NCI-H146 treated with DMSO at 0.1 percent for 48 hours (cell line): ENCODE measurements around the gene ZNF407.
A peak's percentile ranks its signal among the peaks of the same experiment; 100 is the strongest.

Source experiments
- DNase-seq: peaks from one replicate; lab custom pipeline; 2025; ENCODE audit not compliant: unreplicated experiment; lab: John Stamatoyannopoulos, UW

ZNF407 gene

DNA sequence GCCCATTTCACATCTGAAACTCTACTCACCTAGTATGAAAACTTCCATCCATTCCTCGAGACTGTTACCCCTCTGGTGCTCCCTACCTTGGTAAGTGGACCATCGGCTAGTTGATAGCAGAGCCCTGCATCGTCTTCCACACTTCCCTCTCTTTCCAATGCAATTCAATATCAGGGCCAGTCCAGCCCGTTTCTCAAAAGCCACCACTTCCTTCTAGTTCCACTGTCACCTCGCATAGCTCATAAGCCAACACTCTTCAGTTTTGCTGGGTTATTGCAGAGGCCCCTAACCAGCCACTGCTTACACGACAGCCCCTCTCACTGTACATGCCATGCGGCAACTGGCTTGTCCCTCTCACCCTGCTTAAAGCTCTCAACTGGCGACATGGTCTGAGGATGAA lies 10.2 kb upstream of the ZNF407 start:
- DNase-seq, result no peak

DNA sequence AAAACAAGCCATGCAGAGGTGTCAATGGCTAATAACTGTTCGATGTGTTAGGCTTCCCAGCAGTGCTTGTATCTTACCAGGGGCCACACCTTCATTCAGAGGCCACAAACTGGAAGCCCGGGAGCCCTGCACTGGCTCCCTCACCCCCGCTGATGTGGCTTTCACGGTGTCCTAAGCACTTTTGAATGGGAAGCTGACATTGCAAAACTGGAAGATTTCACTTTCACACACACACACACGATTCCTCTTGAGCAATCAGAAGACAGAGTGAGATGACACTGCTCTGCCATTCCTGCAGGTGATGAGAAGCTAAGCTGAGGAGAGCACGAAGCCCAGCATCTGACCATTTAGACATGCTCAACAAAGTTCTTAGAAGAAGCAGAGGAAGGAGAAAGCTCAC lies 8.6 kb upstream of the ZNF407 start:
- no peak for DNase-seq

DNA sequence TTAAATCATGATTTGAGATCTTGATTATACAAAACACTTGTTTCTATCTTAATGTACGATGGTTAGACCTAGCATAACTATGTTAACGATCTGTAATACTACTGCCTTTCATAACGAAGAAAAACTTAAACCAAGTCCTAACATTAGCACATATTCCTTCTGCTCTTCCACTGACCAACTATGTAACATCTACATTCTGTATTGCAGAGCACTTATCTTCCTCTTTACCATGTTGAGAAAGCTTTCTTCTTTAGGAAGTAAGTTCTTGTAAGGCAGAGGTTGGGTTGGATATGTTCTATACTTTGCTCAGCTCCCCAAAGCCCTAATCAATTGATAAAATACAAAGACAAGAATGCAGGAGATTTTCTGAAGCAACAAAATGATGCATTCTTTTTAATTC lies 7.9 kb upstream of the ZNF407 start:
- DNase-seq, result no peak

DNA sequence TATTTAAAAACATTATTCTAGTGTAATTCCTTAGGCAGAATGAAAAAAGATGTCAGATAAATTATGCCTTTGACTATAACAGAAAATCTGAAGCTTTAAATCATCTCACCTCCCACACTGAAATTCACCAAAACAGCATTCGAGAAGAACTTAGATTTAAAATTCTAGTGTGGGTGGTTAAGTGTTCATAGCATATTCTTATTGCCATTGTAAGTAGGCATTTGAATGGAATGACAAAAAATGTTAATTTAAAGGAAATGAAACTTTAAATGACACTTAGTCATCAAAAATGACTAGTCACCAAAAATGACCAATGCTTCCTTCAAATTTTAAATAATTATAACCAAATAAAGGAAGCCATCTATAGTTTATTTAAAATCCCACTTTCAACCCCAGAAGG lies 7.0 kb upstream of the ZNF407 start:
- no peak for DNase-seq

DNA sequence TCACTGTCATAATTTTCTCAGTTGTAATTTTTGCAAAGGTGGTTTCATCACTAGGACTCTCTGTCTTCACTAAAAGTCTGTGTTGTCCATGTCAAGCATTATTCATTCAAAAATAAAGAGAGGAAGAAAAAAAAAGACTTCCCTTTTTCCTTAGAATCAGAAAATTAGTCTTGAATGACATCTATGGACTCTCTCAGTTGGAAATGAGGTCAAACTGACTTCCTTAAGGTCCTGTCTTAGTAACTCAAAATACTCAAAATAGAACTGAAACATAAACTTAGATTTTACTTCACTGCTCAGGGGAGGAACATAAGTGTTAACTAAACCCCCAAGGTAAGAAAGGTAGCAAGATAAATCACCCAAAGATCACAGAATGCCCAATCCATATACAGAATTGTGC lies 2.2 kb upstream of the ZNF407 start:
- no peak for DNase-seq

DNA sequence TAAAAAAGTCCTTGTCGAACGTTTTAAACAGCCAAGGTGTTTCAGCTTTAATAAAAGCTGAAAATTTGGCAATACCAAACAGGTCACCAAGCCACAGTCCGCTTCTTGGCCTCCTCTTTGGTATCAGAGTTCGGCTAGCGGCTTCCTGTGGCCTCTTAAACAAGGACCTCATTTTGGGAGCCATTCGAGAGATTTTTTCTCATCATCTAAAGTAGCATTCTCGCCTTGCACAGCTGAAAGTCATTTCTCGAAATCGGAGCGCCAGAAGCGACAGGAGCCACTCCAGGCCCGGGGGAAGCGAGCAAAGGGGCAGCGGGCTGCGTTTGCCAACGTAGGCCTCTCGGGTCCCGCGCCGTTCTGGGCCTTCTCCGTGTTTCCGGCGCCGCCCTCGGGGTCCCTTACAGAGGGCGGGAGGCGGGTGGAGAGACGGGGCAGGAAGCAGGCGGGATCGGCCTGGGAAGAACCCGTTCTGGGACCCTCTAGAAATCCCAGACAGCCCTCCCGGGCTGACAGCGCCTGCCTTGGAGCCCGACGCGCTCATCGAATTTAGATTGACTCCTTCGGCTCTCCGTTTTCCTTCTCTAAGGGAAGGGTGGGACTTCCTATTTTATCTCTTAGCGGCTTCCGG lies 522 bp upstream of the ZNF407 start:
- peak; percentile 95 for DNase-seq

DNA sequence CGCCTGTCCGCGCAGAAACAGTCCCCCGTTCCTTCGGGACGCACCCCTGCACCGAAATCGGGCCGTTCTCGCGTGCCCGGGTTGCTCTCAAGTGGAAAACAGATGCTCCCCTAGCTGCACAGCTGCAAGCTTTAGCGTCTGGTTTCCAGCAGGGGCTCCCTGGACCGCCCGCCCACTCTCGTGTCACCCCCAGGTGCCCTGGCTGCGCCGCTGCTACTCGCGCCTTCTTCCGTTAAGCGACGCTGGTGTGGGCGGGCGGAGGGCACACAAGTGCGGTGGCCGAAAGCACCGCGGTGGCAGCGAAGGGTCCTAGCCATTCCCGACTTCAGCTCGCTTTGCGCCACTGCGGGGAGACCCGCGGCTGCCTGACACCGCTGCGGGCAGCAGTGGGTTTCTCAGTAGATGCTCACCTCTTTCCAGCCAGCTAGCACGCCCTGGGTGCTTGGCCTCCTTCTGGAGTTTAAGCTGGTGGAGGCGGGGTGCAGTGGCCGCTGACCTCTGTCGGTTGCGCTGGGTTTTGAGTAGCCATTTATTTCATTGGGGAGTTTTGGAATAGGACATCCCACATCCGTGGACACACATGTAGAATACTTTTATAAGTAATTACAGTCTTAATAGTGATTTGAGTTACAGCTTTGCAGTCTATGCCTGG lies 806 bp downstream of the ZNF407 start:
- peak; percentile 58 for DNase-seq

DNA sequence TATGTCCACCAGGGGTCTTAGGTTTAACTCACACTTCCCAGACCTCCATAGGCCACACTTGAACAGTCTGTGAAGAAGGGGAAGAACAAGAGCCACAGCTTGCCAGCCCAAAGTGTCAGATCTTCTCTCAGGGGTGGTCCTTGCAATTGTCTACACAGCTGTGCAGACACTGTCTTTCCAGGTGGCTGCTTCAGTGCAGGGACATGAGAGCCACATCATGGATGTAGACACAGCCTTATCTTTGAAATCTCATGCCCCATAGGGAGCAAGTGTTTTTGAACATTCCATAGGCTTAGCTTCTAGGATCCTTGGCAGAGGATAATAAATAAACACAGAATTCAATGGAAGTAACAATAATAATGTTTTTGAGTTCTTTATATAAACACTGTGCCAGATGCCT lies 6.7 kb downstream of the ZNF407 start:
- DNase-seq, result no peak

DNA sequence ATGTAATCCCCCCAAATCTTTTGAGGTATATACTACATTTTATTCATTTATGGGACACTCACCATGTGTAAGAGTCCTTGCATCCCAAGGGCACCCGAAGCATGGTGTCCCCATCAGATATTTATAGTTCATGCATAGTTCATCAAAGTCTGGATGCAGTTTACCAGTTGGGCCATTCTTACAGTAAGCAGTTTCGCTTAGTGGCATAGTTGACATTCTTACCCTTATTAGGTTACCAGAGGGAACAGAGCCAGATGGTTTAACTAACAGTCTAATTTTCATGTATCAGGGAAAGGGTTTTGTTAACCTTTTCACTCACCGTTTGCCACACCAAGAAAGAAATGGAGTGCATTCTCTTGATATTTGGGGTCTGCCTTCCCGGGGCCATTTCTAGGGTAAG lies 7.1 kb downstream of the ZNF407 start:
- DNase-seq, result no peak

DNA sequence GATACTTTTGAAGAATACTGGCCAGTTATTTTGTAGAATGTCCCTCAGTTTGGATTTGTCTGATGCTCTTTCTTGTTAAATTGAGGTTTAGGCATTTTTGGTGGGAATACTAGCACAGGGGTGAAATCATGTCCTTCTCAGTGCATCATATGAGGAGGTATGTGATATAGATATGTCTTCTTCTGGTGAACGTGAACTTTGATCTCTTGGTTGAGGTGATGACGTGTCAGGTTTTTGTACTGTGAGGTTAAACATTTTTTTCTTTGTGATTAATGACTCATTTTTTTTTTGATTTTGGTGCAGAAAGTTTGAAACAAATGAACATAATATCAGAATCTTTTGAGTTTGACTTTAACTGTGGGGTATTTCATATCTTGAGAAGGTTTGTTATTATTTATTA lies 11.0 kb downstream of the ZNF407 start:
- no peak for DNase-seq

DNA sequence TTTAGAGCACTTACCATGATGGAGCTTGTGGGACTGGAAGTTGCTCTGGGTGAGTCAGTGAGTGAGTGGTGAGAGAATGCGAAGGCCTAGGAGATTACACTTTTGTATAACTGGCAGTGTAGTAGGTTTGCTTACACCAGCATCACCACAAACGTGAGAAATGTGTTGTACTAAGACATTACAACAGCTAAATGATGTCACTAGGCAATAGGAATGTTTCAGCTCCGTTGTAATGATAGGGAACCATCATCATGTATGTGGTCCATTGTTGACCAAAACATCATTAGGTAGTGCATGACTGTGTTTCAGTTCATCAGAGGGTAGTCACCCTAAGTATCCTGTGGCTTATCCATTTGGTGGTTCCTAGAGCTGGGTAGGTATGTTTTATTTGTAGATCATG lies 11.9 kb downstream of the ZNF407 start:
- DNase-seq, result no peak

DNA sequence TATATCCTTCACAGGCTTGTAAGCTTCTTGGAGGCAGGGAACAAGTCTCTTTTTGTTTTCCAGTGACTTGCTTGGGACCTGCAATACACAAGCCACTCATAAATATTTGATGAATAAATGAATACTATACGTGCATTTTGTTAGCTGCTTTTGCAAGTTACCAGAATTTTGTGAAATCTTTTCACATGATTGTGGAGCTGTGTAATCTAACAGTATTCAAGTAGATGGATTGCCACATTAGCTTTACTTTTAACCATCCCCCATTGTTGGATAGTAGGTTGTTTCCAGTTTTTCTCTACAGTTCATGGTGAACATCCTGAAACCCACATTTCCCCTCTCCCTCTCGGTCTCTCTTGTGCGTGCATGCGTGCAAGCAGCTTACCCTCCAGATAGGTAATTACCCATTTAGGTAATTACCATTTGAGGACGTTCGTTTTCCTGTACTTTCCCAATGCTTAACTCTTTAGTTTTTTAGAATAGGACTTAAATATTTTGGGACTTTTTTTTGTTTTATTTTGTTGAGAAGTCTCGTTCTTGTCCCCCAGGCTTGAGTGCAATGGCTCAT lies 12.5 kb downstream of the ZNF407 start:
- no peak for DNase-seq

DNA sequence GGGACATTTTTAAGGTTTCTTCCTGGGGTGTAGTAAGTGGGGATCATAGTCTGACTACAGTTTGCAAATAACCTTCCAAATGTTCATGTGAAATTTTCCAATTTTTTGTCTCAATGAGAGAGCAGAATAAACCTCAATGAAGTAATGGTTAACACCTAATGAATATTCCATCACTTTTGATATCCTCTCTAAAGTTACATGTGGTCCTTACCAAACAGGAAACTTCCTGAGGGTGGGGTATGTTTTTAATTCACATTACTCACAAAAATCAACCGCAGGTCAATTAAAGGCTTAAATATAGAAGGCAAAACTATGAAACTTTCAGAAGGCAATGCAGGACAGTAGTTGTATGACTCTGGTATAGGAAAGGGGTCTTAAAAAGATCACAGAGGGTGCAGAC lies 13.2 kb downstream of the ZNF407 start:
- no peak for DNase-seq

DNA sequence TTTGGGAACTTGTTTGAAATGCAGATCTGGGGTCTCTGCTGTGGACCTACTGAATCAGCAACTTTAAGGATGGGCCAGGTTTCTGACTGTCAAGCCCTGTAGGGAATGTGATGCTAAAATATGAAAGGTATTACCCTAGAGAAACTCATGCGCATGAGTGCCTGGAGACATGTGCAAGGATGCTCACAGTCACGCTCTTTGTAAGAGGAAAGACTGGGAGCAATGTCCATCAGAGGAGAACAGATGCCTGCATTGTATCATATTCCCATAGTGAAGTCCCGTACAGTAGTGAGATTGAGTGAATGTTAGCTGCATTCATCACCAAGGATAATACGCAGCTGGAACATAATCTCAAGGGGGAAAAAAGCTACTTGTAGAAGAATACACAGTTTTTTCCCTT lies 14.1 kb downstream of the ZNF407 start:
- no peak for DNase-seq

DNA sequence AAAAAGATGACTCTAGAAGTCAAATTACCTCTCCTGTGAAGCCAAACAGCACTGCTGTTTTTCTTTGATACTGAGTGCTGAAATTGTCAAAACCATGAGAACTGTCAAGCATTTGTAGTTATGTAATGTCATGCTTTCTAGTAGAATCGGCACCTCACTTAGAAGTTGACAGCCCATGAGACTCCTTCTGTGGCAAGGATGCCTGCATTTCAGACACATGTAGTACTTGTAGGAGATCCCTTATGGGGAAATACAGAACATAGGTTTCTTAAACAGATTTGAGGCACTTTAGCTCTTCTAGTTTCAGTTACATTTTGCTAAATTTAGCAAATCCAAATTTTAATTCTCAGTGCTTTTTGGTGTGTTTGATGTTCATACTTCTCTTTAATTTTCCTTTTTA lies 15.7 kb downstream of the ZNF407 start:
- no peak for DNase-seq

DNA sequence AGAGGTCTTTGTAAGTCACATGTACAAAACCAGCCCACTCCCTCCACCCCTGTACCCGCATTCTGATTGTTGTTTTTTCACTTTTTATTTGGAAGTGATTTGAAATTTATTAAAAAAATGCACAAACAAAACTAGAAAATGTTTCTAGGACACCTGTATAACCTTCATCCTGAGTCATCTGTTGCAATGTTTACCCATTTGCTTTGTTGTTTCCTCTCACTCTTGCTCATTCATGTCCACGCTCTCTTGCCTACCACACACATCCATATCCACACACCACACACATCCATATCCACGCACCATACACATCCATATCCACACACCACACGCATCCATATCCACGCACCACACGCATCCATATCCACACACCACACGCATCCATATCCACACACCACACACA lies 18.8 kb downstream of the ZNF407 start:
- DNase-seq, result no peak

DNA sequence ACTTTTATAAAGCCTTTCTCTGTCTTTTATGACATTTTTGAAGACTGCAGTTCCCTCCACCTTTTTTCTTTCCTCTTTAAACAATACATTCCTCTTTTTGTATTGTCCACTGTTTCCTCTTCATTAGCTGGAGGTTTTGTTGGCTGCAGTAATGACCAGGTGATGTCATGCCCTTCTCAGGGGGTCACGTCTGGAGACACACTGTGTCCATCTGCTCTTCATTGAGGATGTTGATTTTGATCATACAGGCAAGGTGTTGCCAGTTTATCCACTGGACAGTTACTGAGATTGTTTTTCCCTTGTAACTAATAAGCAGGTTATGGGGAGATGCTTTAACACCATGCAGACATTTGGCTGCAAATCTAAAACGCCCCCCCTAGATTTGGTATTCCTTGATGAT lies 19.8 kb downstream of the ZNF407 start:
- no peak for DNase-seq

DNA sequence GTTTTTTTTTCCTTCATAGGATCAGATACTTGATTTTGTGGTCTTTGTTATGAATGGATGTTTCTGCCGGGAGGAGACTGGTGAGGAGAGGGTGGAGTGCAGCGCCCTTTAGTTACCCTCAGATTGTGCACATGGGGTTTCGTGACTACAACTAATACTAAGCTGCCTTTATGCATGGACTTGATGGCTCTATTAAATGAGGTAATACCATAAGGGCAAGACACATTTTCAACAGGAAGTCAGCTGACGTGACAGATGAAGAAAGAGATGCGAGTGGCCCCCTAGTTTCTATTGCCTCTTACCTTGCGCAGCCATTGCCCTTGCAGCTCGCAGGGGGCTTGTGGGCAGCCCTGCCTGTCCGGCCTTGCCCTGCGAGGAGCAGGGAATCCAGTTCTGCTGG lies 24.4 kb downstream of the ZNF407 start:
- no peak for DNase-seq

DNA sequence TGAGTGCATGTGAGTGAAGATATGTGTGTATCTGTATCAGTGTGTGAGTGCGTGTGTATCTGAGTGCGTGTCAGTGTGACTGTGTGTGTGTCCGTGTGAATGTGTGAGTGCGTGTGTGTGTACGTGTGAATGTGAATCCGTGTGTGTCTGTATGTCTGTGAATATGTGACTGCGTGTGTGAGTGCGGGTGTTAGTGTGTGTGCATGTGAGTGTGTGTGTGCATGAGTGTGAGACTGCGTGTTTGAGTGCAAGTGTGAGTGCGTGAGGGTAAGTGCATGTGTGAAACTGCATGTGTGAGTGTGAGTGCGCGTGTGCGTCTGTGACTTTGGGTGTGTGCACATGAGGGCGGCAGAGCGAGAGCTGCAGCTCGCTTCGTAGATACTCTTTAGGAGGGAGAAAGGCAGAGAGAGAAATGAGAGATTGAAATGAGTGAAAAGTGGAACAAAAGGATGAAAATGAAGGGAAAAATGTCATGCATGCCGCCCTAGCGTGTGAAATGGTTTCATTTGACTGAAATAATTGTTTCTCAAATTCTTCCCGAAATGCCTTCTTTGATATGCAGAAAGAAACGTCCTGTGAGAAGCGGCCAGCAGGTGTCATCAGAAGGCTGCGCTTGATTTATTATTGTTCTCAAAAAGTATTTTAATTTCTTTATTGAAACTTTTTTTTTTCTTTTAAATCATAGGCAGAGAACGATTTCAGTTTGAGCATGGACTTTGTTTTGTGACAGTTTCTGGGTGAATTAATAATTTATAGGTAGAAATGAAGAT lies 25.6 kb downstream of the ZNF407 start:
- DNase-seq, result no peak

DNA sequence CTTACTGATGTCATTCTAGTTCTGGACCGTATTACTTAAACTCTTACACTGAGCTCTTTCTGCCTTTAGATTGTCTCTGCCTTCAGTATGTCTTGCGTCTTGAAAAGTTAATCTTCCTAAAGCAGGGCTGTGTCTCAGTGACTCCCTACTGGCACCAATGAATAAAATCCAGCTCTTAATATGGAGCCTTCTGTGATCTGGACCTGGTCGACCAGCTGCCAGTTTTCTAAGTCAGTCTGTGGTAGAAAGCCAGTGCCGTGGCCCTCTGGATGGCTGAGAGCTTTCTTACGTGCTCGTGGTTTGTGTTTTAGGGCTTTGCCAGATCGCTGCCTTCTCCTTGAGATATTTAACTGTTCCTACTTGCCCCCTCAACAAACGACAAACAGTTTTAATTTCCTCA lies 26.8 kb downstream of the ZNF407 start:
- DNase-seq, result no peak

DNA sequence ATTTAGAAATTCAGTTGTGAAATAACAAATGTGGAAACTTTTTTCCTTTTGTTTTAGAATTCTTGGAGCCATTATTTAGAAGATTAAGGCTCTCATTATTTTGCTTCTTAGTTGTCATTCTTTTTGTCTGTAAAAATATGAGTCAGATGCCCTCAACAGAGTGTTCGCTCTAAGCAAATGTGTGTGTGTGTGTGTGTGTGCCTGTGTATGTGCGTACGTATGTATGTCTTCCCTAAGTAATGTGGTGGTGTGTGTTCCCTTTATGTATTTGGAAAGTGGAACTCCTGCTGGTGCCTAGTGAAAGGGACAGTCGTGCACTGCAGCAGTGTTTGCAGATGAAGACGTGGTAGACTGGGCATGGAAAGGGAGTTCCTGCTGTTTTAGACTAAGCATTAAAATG lies 27.5 kb downstream of the ZNF407 start:
- DNase-seq, result peak; percentile 30
